GM12878 (cell line): ENCODE measurements around the gene VPS8.

Experiments
- NKRF ChIP-seq: fragments of 450-650 bp; conservative IDR thresholded peaks from 2 replicates; pipeline ENCODE4 v1.6.1; 2017; ENCODE audit warnings: mild to moderate bottlenecking, moderate library complexity
- NRF1 ChIP-seq: conservative IDR thresholded peaks from 2 replicates; pipeline ENCODE4 v1.6.1; 2011; ENCODE audit warnings: mild to moderate bottlenecking, low read depth, low read length, improper control_type of control experiment
- POLR2A ChIP-seq: IDR thresholded peaks from 2 replicates; pipeline ENCODE4 v1.6.1; 2011; ENCODE audit warnings: low read depth, mild to moderate bottlenecking, low read length
- POLR2AphosphoS5 ChIP-seq: IDR thresholded peaks from 2 replicates; pipeline ENCODE4 v1.6.1; 2011; ENCODE audit warnings: mild to moderate bottlenecking, low read length, inconsistent platforms
- RFX5 ChIP-seq: IDR thresholded peaks from 2 replicates; pipeline ENCODE4 v1.6.1; 2011; ENCODE audit warnings: low read depth, low read length, improper control_type of control experiment
- TF ChIP-seq, protein P1 (sequence below): IDR thresholded peaks from 2 replicates; pipeline ENCODE4 v1.6.1; 2011; ENCODE audit warnings: low read depth, low read length, improper control_type of control experiment, borderline replicate concordance

GRCh38 chr3:184907681-184908649 lies 96.0 kb downstream of the VPS8 start:
- TF ChIP-seq NKRF: no peak
- TF ChIP-seq NRF1: no peak
- no peak for TF ChIP-seq RFX5
- no peak for TF ChIP-seq POLR2A
- TF ChIP-seq, protein P1, sequence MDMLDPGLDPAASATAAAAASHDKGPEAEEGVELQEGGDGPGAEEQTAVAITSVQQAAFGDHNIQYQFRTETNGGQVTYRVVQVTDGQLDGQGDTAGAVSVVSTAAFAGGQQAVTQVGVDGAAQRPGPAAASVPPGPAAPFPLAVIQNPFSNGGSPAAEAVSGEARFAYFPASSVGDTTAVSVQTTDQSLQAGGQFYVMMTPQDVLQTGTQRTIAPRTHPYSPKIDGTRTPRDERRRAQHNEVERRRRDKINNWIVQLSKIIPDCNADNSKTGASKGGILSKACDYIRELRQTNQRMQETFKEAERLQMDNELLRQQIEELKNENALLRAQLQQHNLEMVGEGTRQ: no peak
- TF ChIP-seq POLR2AphosphoS5: no peak
